Activated T-helper 2 cell treated with anti-CD3 and anti-CD28 coated beads, Interferon-gamma antibody, Interleukin-2, Interleukin-4, amounts not matched to agents 10 μg/mL and 5 μg/mL and 100 μg/mL, durations not matched to agents 14 hours and 24 hours and 36 hours (primary cell): ENCODE measurements around the gene USP32. TPM values are rescaled to one million over a fixed set of nuclear protein-coding genes. Genes with fewer than 3 reads are reported as not detected.
"Not testable (repeated sequence)": the region's sequence is repeated elsewhere in the genome, so short reads cannot be mapped to it uniquely, and the experiment has no call there.

Experiments used
- DNase-seq: peaks from one replicate; pipeline ENCODE4 v3.0.0; 2021; ENCODE audit warnings: low spot score
- H3K27ac Mint-ChIP-seq: one replicate; pipeline ENCODE4 v1.8.0; 2021; ENCODE audit warnings: mixed read lengths
- H3K27me3 Mint-ChIP-seq: one replicate; pipeline ENCODE4 v1.8.0; 2021; ENCODE audit warnings: low read depth, mixed read lengths
- H3K36me3 Mint-ChIP-seq: one replicate; pipeline ENCODE4 v1.8.0; 2021; ENCODE audit warnings: low read depth, mixed read lengths
- H3K4me1 Mint-ChIP-seq: one replicate; pipeline ENCODE4 v1.8.0; 2021; ENCODE audit warnings: low read depth, mixed read lengths
- H3K4me3 Mint-ChIP-seq: one replicate; pipeline ENCODE4 v1.8.0; 2021; ENCODE audit warnings: low read depth, mild to moderate bottlenecking, moderate library complexity, mixed read lengths
- H3K9me3 Mint-ChIP-seq: one replicate; pipeline ENCODE4 v1.8.0; 2021; ENCODE audit warnings: mixed read lengths
- intact Hi-C: fragments of 100-400 bp; cut with micrococcal nuclease; formaldehyde crosslinking; loops from one replicate; pipeline ENCODE4 v1.15.1; 2023
- total RNA-seq: library from RNA; stranded (reverse); gene quantifications from 2 replicates; pipeline ENCODE4 v1.2.3, GENCODE V29; 2022

USP32 gene
- total RNA-seq, 1 donor from 2014 or later, result 31.9 TPM

- H3K27me3 Mint-ChIP-seq, intact Hi-C loops, DNase-seq, H3K4me1 Mint-ChIP-seq, H3K4me3 Mint-ChIP-seq, H3K36me3 Mint-ChIP-seq, H3K9me3 Mint-ChIP-seq, H3K27ac Mint-ChIP-seq: not testable (repeated sequence)
Measured at GRCh38 chr17:60208302-60208701, 183.6 kb downstream of the USP32 start.

- H3K36me3 Mint-ChIP-seq, intact Hi-C loops, DNase-seq, H3K4me1 Mint-ChIP-seq, H3K27ac Mint-ChIP-seq, H3K9me3 Mint-ChIP-seq, H3K27me3 Mint-ChIP-seq, H3K4me3 Mint-ChIP-seq: not testable (repeated sequence)
Measured at GRCh38 chr17:60205782-60206181, 186.2 kb downstream of the USP32 start.

GRCh38 chr17:60198630-60199029 is 193.3 kb downstream of the USP32 start:
- H3K4me1 Mint-ChIP-seq, DNase-seq, H3K27me3 Mint-ChIP-seq, H3K4me3 Mint-ChIP-seq, intact Hi-C loops, H3K9me3 Mint-ChIP-seq, H3K27ac Mint-ChIP-seq: not testable (repeated sequence)
- peaks cover 29% of the 10 kb centered on the region for H3K36me3 Mint-ChIP-seq

GRCh38 chr17:60194141-60194540 is 197.8 kb downstream of the USP32 start:
- H3K27ac Mint-ChIP-seq, H3K9me3 Mint-ChIP-seq, DNase-seq, H3K27me3 Mint-ChIP-seq, H3K4me1 Mint-ChIP-seq, intact Hi-C loops, H3K4me3 Mint-ChIP-seq: not testable (repeated sequence)
- peaks cover 39% of the 10 kb centered on the region for H3K36me3 Mint-ChIP-seq

DNA sequence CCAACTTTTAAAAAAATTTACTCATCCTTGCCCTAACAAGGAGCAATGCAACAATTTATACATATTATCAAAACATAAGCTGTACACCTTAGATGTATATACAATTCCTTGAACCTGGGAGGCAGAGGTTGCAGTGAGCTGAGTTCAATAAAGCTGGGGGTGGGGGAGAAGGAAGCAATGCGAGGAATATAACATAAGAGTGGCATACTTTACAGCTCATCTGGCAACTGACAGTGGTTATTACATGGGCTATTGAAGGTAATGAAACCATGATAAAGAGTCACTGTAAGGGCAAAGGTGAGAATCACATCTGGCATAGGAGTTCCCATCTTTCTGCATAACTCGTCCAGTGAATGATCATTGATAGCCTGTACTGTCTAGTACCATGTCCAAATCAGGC is 198.5 kb downstream of the USP32 start:
- no peaks in the 10 kb centered on the region for H3K27me3 Mint-ChIP-seq
- H3K9me3 Mint-ChIP-seq, result no peaks in the 10 kb centered on the region
- intact Hi-C loops, result no loop called here
- DNase-seq, result no peak
- no peak overlapping the region for H3K4me3 Mint-ChIP-seq
- peaks cover 44% of the 10 kb centered on the region for H3K36me3 Mint-ChIP-seq
- no peak overlapping the region for H3K27ac Mint-ChIP-seq
- H3K4me1 Mint-ChIP-seq, result no peaks in the 10 kb centered on the region

GRCh38 chr17:60193032-60193431 is 198.9 kb downstream of the USP32 start:
- intact Hi-C loops, H3K9me3 Mint-ChIP-seq, H3K4me1 Mint-ChIP-seq, DNase-seq, H3K4me3 Mint-ChIP-seq, H3K27me3 Mint-ChIP-seq, H3K27ac Mint-ChIP-seq: not testable (repeated sequence)
- H3K36me3 Mint-ChIP-seq, result peaks cover 40% of the 10 kb centered on the region

DNA sequence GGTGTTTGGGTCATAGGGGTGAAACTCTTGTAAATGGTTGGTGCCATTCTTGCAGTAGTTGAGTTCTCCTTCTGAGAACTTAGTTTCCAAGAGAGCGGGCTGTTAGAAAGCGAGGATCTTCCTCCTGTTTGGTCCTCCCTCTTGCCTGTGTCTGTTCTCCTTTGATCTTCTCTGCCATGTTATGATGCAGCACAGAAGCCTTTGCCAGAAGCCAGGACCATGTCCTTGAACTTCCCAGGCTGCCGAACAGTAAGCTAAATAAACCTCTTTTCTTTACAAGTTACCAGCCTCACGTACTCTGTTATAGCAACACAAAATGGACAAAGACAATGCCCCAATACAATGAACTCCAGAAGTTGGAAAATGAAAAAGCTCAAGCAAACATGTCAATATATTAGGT is 201.9 kb downstream of the USP32 start:
- H3K4me3 Mint-ChIP-seq, H3K9me3 Mint-ChIP-seq, H3K27ac Mint-ChIP-seq, DNase-seq, intact Hi-C loops, H3K27me3 Mint-ChIP-seq, H3K4me1 Mint-ChIP-seq: not testable (repeated sequence)
- peaks cover 31% of the 10 kb centered on the region for H3K36me3 Mint-ChIP-seq

- H3K4me1 Mint-ChIP-seq, result no peaks in the 10 kb centered on the region
- no peak for DNase-seq
- intact Hi-C loops, result no loop called here
- peaks cover 25% of the 10 kb centered on the region for H3K36me3 Mint-ChIP-seq
- H3K4me3 Mint-ChIP-seq, result no peak overlapping the region
- H3K9me3 Mint-ChIP-seq, result no peaks in the 10 kb centered on the region
- no peak overlapping the region for H3K27ac Mint-ChIP-seq
- H3K27me3 Mint-ChIP-seq, result no peaks in the 10 kb centered on the region
Measured at GRCh38 chr17:60188759-60189158, 203.2 kb downstream of the USP32 start.

GRCh38 chr17:60186846-60187745 is 204.8 kb downstream of the USP32 start:
- H3K36me3 Mint-ChIP-seq, result peaks cover 25% of the 10 kb centered on the region
- intact Hi-C loops, H3K27ac Mint-ChIP-seq, H3K4me1 Mint-ChIP-seq, H3K9me3 Mint-ChIP-seq, H3K27me3 Mint-ChIP-seq, DNase-seq, H3K4me3 Mint-ChIP-seq: not testable (repeated sequence)

DNA sequence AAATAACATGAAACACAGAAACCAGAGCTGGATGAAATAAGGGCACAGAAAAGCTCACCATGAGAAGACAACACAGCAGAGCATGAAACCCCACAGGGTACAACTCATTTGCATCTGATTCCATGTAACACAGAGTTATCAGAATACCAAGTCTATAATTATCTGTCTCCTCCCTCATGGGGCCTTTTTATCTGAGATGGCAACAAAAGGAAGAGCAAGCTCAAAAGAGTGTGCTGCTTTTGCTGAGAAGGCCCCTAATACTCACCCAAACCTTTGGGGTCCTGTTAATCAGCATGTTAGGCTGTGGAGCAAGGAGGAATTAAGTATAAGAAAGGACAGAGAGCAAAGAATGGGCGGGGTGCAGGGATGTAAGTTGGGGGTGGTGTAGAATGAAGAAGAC is 205.6 kb downstream of the USP32 start:
- H3K36me3 Mint-ChIP-seq, result peaks cover 27% of the 10 kb centered on the region
- intact Hi-C loops, DNase-seq, H3K27ac Mint-ChIP-seq, H3K4me1 Mint-ChIP-seq, H3K27me3 Mint-ChIP-seq, H3K4me3 Mint-ChIP-seq, H3K9me3 Mint-ChIP-seq: not testable (repeated sequence)

- H3K27me3 Mint-ChIP-seq, DNase-seq, H3K9me3 Mint-ChIP-seq, intact Hi-C loops, H3K27ac Mint-ChIP-seq, H3K4me1 Mint-ChIP-seq, H3K4me3 Mint-ChIP-seq: not testable (repeated sequence)
- peaks cover 29% of the 10 kb centered on the region for H3K36me3 Mint-ChIP-seq
Measured at GRCh38 chr17:60180380-60180779, 211.6 kb downstream of the USP32 start.

GRCh38 chr17:60178180-60178579 is 213.8 kb downstream of the USP32 start:
- DNase-seq, H3K9me3 Mint-ChIP-seq, H3K27ac Mint-ChIP-seq, H3K4me3 Mint-ChIP-seq, H3K27me3 Mint-ChIP-seq, intact Hi-C loops, H3K4me1 Mint-ChIP-seq: not testable (repeated sequence)
- H3K36me3 Mint-ChIP-seq, result peaks cover 23% of the 10 kb centered on the region

DNA sequence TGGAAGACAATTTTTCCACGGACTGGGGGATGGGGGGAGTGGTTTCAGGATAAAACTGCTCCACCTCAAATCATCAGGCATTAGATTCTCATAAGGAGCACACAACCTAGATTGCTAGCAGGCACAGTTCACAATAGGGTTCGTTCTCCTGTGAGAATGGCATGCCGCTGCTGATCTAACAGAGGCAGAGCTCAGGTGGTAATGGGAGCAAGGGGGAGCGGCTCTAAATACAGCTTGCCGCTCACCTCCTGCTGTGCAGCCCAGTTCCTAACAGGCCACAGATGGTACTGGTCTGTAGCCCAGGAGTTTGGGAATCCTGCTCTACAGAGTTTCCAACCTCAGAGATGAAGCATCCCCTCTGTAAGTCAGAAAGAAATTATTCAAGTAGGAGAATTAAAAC is 215.2 kb downstream of the USP32 start:
- intact Hi-C loops, H3K27ac Mint-ChIP-seq, H3K9me3 Mint-ChIP-seq, DNase-seq, H3K4me1 Mint-ChIP-seq, H3K4me3 Mint-ChIP-seq, H3K27me3 Mint-ChIP-seq: not testable (repeated sequence)
- H3K36me3 Mint-ChIP-seq, result peaks cover 23% of the 10 kb centered on the region
